Limb (tissue), 2 donors: ENCODE measurements around the gene CXXC4.

Experiments used
- DNase-seq, 2 donors: peaks; one replicate each; pipeline ENCODE4 v3.0.0-alpha.2; 2016; ENCODE audit errors: extremely low spot score in 2 of 2

Gene CXXC4

DNA sequence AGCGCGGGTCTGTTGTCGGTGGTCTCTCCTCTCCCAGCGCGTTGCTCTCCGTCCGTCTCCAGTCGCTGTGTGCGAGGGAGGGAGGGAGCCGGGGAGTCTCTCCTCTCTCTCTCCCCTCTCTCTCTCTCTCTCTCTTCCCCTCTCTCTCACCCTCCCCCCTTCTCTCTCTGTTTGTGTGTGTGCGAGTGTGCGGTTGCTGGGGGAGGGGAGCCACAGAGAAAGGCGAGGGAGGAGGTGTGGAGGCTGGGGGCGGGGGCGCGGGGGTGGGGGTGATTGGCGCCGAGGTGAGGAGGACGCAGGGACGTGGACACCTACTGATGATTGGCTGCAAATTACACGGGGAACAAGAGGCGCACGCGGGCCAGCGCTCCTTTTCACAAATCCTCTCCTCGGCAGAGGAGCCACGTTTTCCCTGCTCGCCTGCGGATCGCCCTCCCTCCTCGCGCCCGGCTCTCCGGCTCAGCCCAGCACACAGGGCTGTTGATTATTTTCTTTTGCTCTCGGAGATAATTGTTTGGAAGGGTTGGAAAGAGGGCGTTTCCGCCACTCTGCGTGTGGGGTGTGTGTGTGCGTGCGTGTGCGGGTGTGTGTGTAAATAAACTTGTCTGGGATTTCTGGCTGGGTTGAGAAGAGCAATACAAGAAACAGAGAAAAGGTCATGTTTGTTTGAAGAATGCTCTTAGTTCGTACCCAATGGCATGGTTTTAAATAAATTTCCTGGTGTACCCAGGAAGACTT, at the start of gene CXXC4:
Gene CXXC4 (minus strand): TSS at position 73 of the 738 bp plus-strand sequence. CDS start 3,092 bp downstream, outside the sequence.
- DNase-seq: peak; percentile 73 to 92

DNA sequence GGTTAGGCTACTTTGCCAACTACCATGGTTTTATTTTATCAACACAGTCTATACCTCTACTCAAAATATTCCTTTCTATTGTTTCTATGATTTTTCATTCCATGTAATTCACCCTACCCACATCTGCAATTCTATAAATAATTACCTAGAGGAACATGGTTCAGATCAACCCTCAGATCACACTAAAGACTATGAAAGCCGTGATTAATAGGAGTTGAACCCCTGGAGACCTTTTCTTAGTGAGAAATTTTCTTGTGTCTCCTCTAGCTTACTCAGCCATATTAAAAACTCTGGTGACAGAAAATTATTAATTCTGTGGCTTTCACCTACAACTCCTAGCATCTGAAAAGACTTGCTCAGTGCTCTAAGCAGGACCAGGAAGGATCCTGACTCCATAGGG, 38.5 kb upstream of the CXXC4 start:
- no peak for DNase-seq

DNA sequence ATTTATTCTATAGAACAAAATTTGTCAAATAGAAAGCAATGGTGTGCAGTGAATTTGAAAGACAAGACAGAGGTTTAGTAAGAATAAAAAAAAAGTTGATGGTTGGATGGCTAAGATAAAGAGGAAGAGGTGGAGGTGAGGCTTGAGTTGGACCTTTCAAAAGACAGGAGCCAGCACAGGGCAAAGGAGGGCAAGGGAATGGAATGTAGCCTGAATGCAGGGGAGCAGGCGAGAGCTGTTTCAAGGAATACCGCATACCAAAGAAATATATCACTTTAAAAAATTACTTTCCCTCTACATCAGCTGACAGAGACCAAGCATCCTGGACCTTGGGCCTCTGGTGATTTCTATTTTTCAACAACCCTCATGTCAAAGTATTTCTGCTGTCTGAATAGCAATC, 38.0 kb upstream of the CXXC4 start:
- DNase-seq: no peak

DNA sequence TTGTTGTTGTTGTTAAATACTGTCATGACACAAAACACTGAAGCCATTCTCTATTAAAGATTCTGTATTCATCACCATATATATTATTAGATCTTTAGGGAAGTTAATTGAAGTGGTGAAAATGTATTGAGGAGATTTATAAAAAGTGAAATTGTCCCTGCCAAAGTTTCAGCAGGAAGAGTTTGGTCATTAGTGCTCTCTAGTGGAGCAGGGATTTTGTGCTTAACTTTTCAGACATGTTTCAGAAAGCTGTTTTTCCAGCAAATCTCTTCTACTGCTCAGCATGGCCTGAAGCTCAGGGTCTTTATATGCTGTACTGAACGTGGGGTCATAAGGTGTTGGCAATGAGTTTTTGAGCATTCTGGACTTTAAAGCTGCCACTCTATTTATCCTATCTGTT, 36.7 kb upstream of the CXXC4 start:
- peak in 1 of 2 donors; percentile 22 for DNase-seq

DNA sequence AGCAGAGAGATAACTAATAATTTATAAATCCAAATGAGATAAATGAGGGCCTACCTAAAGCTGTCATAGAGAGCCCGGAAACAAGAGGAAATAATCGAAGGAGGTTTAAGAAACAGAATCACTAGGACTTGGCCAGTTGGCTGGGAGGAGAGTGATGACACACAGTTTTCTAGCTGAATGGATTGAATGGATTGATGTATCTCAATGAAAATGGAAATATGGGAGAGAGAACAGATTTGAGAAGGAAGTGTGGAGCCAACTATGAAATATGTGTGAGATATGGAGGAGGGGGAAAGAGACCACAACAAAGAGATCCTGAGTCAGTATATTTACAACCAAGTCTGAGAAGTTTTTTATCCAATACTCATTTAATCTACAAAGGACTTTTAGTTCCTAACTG, 35.7 kb upstream of the CXXC4 start:
- no peak for DNase-seq

DNA sequence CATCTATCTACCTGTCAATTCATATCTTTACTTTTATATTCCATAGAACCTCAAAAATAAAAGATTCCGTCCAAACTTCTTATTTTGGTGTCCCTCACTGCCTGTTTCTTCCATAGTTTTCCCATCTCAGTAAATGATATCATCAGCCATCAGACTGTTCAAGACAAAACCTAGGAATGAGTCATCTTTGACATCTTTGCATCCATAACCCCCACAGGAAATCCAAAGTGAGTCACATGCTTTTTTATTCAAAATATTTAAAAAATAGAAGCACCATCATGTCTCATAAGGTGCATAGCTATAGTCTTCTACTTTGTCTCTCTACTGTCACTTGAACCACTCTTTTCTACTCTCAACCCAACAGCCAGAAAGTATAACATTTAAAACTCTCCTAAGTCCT, 29.9 kb upstream of the CXXC4 start:
- DNase-seq: no peak

DNA sequence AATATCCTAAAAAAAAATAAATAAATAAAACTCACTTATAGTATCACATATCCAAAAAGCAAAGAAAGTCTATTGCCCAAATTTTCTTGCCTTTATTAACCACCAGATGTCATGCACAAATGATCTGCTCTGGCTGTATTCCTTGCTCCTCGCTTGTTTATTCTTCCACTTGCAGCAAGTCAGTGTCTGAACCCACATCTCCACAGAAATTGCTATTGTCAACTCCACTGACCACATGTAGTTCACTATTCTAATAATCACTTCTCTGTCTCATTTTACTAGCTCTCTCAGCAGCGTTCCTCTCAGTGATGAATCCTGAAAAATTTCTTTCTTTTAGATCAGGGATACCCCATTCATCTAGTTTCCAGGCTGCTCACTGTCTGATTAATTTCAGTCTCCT, 29.3 kb upstream of the CXXC4 start:
- DNase-seq: no peak

DNA sequence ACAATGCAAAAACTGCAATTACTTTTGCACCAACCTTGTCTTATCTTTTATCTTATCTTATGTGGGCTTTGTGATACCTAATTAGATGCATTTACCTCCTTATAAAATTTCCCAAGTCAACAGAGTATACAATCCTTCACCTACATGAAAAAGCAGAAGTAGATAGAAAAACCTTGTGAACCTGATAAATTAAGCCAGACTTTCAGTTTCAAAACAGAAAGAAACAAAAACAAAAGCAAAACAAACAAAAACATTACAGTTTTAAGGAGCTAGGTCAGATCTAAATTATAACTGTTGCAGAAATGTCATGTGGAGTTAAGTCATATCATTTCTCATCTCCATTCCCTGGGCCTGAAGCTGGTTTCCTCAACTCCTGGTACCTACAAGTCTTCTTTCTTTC, 24.9 kb upstream of the CXXC4 start:
- no peak for DNase-seq

DNA sequence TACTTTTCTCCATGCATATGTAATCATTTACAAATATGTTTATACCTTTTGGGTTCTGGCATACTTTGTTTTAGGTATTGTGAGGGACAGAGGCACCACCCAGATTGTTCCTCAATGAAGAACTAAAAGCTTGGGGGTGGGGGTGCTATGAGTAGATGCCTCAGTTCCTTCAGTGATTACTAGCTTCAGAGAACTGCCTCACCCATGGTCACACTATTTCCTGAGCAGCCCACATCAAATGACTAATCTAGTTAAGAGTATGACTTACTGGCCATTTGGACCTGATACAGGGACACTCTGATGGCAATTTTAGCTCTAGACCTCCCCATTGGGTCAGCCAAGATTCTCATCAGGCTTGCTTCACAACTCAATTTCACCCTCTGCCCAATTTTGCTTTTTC, 22.2 kb upstream of the CXXC4 start:
- DNase-seq: no peak

DNA sequence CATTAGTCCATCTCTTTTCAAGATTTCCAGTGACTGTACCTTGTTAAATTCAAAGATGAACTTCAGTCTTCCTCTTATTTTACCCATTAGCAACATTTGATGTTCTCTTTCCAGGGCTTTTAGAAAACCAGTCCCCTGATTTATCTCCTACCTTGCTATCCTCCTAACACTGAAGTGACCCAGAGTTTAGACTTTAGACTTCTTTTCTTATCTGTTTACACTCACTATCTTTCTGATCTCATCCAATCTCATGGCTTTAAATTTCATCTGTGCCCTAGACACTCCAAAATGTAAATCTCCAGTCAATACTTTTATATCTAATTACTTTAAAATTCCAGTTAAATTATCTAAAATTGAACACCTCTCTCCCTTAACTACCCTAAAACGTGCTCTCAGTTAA, 13.5 kb upstream of the CXXC4 start:
- no peak for DNase-seq

DNA sequence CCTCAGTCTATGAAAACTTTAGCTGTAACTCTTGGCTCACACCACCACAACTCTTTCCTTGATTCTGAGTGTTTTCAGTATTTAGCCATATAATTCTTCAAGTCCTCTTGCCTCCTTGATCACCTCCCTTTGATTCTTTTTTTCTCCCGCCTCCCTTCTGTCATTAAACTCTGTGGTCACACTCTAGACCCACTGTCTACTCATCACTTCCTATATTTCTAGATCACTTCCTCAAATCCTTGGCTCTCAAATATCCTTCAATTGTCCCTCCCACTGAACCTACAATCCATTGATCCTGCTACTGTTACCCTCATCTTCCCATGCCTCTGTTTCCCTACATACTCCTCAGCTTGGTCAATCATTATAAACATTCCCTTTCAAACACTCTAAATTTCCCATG, 12.4 kb upstream of the CXXC4 start:
- DNase-seq: no peak

DNA sequence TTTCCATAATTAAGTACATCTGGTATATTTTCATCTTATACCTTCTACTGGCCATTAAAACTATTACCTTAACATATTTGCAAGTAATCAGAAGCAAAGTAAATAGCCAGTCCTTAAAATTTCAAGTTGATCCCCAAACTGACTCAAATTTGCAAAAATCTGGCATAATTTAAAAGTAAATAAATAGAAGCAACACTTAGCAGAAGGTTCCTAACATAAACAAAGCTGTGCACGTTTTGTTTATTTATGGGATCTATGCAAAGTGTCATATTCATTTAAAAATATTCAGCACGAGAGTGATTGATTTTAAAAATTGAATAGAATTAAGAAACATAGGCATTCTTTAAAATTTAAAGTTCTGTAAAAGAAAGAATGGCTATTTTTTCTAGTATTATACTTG, 9.8 kb upstream of the CXXC4 start:
- DNase-seq: no peak

DNA sequence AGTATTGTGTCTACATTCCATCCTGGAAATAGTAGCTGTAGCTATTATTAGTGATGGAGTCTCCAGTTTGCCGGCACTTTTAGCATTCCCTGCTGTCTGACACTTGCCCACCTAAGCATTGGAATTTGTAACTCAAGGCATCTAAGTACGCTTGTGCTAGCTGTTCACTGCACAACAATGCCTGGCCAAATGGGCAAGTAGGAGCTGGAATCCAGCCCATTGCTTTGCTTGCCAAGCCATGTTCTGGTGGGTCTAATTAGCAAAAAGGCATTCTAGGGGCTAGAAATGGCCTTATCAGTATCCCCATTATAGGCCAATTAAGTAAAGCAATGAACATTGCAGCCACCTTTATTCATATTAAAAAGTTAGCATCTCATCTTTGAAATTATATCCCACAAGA, 7.8 kb upstream of the CXXC4 start:
- no peak for DNase-seq

DNA sequence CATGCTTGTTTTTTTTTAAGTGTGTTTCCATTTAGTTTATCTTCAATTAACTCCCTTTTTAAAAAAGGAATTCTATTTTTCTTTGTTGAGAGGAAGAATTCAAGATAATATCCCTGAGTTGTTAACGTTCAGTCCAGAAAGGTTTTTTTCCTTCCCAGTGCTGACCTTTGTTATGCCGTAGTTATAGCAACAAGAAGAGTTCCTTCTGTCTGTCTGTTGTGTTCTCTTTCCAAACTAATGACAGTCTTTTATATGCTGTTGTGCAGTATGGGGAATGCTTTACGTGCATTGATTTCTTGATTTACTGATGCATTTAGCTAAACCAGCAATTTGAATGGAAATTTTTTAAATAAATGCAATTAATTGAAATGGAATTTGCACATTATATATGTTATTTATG, 6.6 kb upstream of the CXXC4 start:
- no peak for DNase-seq

DNA sequence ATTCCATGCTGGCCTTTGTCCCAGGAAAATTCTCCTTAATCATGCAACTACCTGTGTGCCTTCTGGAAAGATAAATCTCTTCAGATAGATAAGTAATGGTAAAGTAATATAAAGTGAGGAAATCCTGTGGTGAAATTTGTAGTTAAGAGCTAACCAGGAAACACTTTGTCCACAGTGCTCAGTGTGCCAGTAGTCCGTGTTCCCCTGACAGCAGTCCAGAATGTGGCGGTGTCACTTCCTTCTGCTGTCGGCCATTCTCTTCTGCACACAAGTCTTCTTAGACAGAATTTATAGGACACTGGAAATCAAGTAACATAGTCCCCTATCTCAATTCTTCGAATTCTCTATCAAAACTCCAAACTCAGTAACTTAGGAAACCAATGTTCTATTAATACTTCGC, 5.7 kb upstream of the CXXC4 start:
- no peak for DNase-seq

DNA sequence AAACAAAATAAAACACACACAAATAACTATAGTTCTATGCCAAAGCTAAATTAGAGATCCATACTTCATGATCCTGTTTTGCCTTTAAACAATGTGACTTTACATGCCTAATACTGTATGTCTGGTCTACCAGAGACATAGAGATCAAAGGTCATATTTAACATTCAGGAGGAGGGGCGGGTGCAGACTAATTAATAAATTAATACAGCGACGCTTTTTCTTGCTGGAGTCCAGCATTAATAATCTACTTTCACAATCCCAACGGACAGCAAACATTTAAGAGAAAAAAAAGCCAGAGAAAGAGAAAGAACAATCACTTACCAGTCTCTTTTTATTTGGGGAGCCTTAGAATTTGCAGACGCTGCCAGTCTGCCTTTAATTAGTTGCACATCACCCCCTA, 509 bp downstream of the CXXC4 start:
- no peak for DNase-seq

DNA sequence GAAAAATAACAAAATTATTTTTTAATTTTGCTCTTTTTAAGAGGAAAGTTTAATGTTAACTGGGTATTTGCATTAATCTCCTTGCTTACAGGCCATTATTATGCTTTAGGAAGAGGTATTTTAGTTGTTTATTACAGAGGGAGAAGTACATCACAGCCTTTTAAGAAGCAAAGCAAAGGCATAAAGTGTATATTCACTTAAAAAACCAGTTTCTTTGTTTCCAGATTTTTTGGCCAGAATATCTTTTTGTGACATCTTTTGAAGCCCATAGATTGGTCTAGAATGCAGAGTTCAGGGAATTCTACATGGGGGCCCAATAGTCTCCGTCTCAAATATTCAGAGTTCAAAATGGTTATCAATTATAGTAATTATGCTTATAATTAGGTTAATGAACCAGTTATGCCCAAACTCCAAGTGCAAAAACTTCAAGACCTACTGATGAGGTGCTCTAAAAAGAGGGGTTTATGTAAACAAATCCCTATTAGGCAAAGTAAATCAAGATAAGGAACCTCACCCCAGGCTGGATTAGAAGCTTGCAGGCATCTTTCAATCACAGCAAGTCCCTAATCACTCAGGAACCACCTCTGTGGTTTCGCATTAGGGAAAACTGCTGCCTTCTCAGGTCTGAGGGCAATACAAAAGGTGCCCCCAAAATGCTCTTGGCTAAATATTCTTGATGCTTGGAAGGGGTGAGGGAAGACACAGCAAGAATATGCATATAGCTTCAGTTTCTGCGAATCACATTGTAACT, 1.4 kb downstream of the CXXC4 start:
- DNase-seq: no peak

DNA sequence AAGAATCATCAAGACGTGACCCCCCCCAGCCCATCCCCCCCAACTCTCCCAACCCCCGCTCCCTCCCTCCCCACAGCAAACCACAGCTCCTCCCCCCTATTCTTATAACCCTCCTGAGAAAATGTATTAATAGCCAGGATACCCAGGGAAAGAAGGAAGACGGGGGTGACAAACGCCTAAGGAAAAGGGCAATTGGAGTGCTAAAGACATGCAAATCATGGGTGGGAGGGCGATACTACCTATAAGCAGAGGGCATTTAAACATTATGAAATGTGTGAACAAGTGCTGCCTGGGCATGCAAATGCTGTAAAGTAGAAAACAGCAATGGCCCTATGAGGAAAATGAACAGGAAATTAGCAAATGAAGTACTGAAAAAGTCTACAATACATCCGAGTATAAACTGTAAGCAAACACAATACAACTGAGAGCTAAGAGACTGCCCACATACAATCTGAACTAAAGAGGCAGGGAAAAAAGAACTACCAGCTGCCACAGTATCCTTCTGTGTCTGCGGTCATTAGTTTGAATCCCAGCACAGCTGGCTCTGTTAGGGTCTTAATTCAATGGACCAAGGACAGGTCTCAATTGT, 2.4 kb downstream of the CXXC4 start:
- DNase-seq: peak; percentile 42 to 67

DNA sequence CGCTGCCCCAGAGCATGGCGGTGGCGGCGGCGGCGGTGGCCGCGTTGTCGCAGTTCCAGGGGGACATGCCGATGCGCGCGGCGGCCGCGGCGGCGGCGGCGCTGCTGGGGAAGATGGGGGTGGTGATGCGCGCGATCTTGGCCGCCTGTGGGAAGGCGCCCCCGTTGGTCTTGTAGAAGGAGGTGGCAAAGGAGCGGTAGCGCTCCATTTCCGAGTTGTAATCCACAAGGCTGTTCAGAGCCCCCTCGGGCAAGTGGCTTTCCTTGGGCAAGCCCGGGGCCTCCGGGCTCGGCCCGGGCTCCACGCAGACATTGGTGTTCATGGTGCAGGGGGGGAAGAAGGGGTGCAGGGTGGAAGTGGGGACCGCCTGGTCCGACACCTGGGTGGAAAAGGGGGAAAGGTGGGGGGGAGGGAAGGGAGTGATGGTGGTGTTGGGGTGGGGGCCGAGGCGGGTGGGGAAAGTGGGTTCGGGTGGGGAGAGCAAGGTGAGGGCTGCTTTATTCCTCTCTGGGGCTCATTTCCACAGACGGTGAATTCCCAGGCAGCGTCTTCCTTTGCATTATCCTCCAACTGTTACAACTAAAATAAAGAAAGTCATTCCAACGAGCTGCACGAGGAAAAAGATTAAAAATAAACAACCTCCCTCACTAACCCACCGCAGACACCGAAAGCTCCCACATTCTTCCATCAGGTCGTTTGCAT, 3.1 kb downstream of the CXXC4 start:
- peak; percentile 40 to 79 for DNase-seq

DNA sequence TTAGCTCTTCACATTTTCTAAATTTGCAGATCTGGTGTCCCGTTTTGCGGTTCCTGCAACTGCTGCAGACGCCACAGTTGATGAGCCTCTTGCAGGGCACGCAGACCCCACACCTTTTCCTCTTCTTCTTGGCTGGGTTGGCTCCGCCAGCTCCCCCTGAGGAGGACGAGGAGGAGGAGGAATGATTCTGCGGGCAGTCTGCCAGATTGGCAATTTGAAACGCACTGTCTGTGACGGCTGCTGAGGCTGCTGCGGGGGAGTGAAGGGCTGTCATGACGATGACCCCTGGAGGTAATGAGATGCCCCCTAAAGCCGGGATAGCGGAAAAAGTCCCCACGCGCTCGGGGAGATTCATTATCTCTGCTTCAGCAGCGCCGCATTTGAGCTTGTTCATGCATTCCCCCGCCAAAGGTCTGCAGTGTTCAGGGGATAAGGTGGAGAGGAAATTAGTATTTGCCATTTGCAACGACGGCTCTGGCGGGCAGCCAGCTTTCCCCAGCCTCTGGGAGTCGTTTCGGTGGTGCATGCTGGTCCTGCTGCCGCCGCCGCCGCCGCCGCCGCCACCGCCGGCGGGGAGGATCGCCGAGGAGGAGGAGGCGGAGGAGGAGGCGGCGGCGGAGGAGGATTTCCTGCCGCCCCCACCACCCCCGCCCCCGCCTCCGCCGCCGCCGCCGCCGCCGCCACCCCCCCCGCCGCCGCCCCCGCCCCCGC, 3.8 kb downstream of the CXXC4 start:
- DNase-seq: peak; percentile 71 to 92

DNA sequence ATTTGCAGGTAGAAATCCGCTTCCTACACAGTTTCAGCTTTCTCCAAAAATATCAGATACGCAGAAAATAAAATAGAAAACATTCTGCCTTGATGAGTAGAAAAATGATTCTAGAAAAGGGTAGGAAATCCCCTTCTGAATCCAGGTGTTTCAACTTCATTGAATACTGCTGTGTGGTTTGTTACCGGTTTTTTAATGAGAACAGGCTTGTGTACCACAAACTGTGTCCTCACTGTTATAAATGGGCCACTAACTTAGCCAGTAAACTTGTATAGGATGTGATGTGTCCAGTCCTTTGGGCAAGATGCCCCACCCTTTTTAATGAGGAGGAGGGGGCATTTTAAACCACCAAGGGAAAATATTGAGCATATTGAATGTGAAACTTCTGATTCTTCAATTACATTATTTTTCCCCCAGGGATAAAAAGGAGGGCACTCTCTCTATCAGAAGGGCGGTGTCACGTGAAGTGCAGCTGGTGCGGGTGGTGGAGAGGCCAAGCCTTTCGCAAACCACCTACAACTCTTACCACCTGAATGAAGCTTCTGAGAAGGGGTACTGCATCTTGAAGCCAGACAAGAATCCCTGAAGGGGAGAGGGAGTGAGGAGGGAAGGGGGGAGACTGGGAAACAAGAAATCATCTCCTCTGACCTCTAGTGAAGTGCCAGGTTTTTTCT, 4.5 kb downstream of the CXXC4 start:
- DNase-seq: no peak
